Stomach (tissue), 4 donors: ENCODE measurements around the gene PKD1.

Source experiments
- CTCF ChIP-seq, 7 experiments: fragments of 450-650 bp in 4 of 7; fragments of 200-600 bp in 3 of 7; sonication (generic) in 3 of 7; IDR thresholded peaks; one replicate each; pipeline ENCODE4 v1.5.1; 2016 to 2019; ENCODE audit warnings: antibody characterized with exemption in 7 of 7, control low read depth in 2 of 7, mild to moderate bottlenecking in 1 of 7
- EP300 ChIP-seq: sonication (generic); formaldehyde crosslinking; IDR thresholded peaks from one replicate; pipeline ENCODE4 v1.6.1; 2017; ENCODE audit warnings: antibody characterized with exemption
- POLR2A ChIP-seq, 4 donors: fragments of 450-650 bp; IDR thresholded peaks; one replicate each; pipeline ENCODE4 v1.6.1; 2016; ENCODE audit warnings: antibody characterized with exemption in 4 of 4, control low read depth in 2 of 4, mild to moderate bottlenecking in 1 of 4, moderate library complexity in 1 of 4

- no peak for TF ChIP-seq CTCF (IDR thresholded peaks at IDR 0.05)
- TF ChIP-seq POLR2A (IDR thresholded peaks at IDR 0.05): no peak
- TF ChIP-seq EP300: no peak
Measured at GRCh38 chr16:2078691-2079090, 57.0 kb downstream of the PKD1 start.
